Upper lobe of right lung (tissue), 1 donor: ENCODE measurements around the gene NCOA6. TPM values are rescaled to one million over a fixed set of nuclear protein-coding genes. Genes with fewer than 3 reads are reported as not detected.

Experiments
- ATAC-seq: fragments of 200-7000 bp; cut with Tn5 transposase; one replicate; pipeline ENCODE4 v1.9.1; 2020; ENCODE audit warnings: mild to moderate bottlenecking, moderate library complexity
- DNase-seq: peaks from one replicate; pipeline ENCODE4 v3.0.0-alpha.2; 2020
- H3K27ac ChIP-seq: fragments of 200-600 bp; one replicate; pipeline ENCODE4 v1.8.0; 2022
- H3K27me3 ChIP-seq: fragments of 200-600 bp; one replicate; pipeline ENCODE4 v1.8.0; 2022; ENCODE audit warnings: mild to moderate bottlenecking
- H3K36me3 ChIP-seq: fragments of 200-600 bp; one replicate; pipeline ENCODE4 v1.8.0; 2022
- H3K4me1 ChIP-seq: fragments of 200-600 bp; one replicate; pipeline ENCODE4 v1.8.0; 2022
- H3K4me3 ChIP-seq: fragments of 200-600 bp; one replicate; pipeline ENCODE4 v1.8.0; 2022; ENCODE audit warnings: mild to moderate bottlenecking
- H3K9me3 ChIP-seq: fragments of 200-600 bp; one replicate; pipeline ENCODE4 v1.8.0; 2022
- CTCF ChIP-seq: fragments of 200-600 bp; IDR thresholded peaks from one replicate; pipeline ENCODE4 v1.8.0; 2022; ENCODE audit warnings: antibody characterized with exemption
- intact Hi-C: fragments of 100-400 bp; cut with DNase I; formaldehyde crosslinking; loops from one replicate; pipeline ENCODE4 v1.11.0; 2022
- total RNA-seq: library from RNA; stranded (reverse); fragmentation: NEBNext Ultra II Directional; extraction: Animal tissue kit (Norgen Biotek cat#: 25700); gene quantifications from one replicate; pipeline ENCODE4 v1.2.1, GENCODE V29; 2021
- donor health status: DM: no; HTN: yes; CAD: no; lungs with severe emphysema.

NCOA6 gene
- total RNA-seq, 1 donor from 2014 or later = 27.8 TPM

- H3K4me1 ChIP-seq = peaks cover 35% of the 10 kb centered on the region
- no peaks in the 10 kb centered on the region for H3K27me3 ChIP-seq
- no peak for DNase-seq
- no peak for TF ChIP-seq CTCF
- no peak for ATAC-seq
- peak overlapping the region; percentile 77 for H3K4me3 ChIP-seq
- no peaks in the 10 kb centered on the region for H3K9me3 ChIP-seq
- intact Hi-C loops = loop anchor here (5.0 kb wide), 1 partner anchor 86 kb away; the partner anchor contains the start of genes GSS and MYH7B
- no peak overlapping the region for H3K27ac ChIP-seq
- H3K36me3 ChIP-seq = no peaks in the 10 kb centered on the region
Measured at GRCh38 chr20:34871320-34871926, 46.0 kb upstream of the NCOA6 start.

DNA sequence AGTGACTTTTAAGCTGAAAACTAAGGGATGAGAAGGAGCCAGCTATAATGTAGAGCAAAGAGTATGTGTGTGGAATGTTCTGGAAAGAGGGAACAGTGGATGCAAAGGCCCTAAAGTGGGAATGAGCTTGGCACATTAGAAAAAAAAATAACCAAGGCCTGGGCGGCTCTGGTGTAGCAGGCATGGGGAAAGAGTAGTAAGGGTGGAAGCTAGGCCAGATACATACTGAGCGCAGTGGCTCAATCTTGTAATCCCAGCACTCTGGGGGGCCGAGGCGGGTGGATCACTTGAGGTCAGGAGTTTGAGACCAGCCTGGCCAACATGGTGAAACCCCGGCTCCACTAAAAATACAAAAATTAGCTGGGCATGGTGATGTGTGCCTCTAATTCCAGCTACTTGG is 38.8 kb upstream of the NCOA6 start:
- no peak for TF ChIP-seq CTCF
- no peaks in the 10 kb centered on the region for H3K36me3 ChIP-seq
- H3K4me3 ChIP-seq = no peak overlapping the region
- H3K4me1 ChIP-seq = no peaks in the 10 kb centered on the region
- no peak for ATAC-seq
- no peak overlapping the region for H3K27ac ChIP-seq
- intact Hi-C loops = no loop called here
- no peak for DNase-seq
- no peaks in the 10 kb centered on the region for H3K27me3 ChIP-seq
- H3K9me3 ChIP-seq = no peaks in the 10 kb centered on the region

- no peak for TF ChIP-seq CTCF
- H3K9me3 ChIP-seq = no peaks in the 10 kb centered on the region
- ATAC-seq (no peak), DNase-seq (no peak)
- H3K4me1 ChIP-seq = no peaks in the 10 kb centered on the region
- no peak overlapping the region for H3K27ac ChIP-seq
- no peaks in the 10 kb centered on the region for H3K36me3 ChIP-seq
- no peaks in the 10 kb centered on the region for H3K27me3 ChIP-seq
- intact Hi-C loops = no loop called here
- H3K4me3 ChIP-seq = no peak overlapping the region
Measured at GRCh38 chr20:34863421-34863965, 38.0 kb upstream of the NCOA6 start.

- Histone ChIP-seq H3K36me3 (no peaks in the 10 kb centered on the region), H3K4me1 (no peaks in the 10 kb centered on the region), H3K4me3 (no peak overlapping the region), H3K27ac (no peak overlapping the region), H3K9me3 (no peaks in the 10 kb centered on the region), H3K27me3 (no peaks in the 10 kb centered on the region)
- ATAC-seq (no peak), DNase-seq (no peak)
- TF ChIP-seq CTCF = no peak
- intact Hi-C loops = no loop called here
Measured at GRCh38 chr20:34862724-34863123, 37.3 kb upstream of the NCOA6 start.

- TF ChIP-seq CTCF = no peak
- Histone ChIP-seq H3K4me1 (no peaks in the 10 kb centered on the region), H3K27ac (no peak overlapping the region), H3K9me3 (no peaks in the 10 kb centered on the region), H3K36me3 (no peaks in the 10 kb centered on the region), H3K27me3 (no peaks in the 10 kb centered on the region), H3K4me3 (no peak overlapping the region)
- DNase-seq (peak; percentile 86), ATAC-seq (peak; percentile 77)
- intact Hi-C loops = no loop called here
Measured at GRCh38 chr20:34861386-34862084, 36.1 kb upstream of the NCOA6 start.
